ENCODE measurements around the gene ZNF74.
"Not testable (repeated sequence)": the region's sequence is repeated elsewhere in the genome, so short reads cannot be mapped to it uniquely, and the experiment has no call there.

The ZNF74 gene

DNA sequence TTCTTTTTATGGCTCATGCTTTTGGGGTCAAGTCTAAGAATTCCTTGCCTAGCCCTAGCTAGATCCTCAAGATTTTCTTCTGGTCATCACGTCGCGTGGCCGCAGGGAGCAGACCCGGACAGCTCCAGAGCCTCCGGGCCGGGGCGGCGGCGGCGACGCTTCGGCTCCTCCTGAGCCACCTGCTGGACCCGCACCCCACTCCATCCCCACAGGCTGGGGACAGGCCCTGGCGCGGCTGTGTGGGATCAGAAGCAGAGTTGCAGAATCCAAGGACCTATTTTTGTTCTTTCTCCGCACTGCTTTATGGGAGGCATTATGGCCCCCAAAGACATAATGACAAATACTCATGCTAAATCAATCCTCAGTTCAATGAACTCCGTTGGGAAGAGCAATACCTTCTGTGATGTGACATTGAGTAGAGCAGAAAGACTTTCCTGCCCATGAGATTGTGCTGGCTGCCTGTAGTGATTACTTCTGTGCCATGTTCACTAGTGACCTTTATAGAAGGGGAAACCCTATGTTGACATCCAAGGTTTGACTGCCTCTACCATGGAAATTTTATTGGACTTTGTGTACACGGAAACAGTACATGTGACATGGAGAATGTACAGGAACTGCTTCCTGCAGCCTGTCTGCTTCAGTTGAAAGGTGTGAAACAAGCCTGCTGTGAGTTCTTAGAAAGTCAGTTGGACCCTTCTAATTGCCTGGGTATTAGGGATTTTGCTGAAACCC, 56.0 kb downstream of the ZNF74 start:
- Histone ChIP-seq H3K27me3 (ENCODE audit: control insufficient read depth in 1 of 2, insufficient read depth in 2 of 2, low read length in 2 of 2) (no peaks in the 10 kb centered on the region), H3K4me1 (ENCODE audit: insufficient read depth, low read length) (no peaks in the 10 kb centered on the region), H3K4me3 (ENCODE audit: low read depth in 1 of 2, low read length in 2 of 2) (no peak overlapping the region), H3K36me3 (ENCODE audit: insufficient read depth, low read length) (peaks cover 29% of the 10 kb centered on the region), H3K9me3 (ENCODE audit: low read length) (no peaks in the 10 kb centered on the region), H3K27ac (ENCODE audit: low read depth, low read length) (no peak overlapping the region), H3K9ac (ENCODE audit: low read length) (no peak overlapping the region)

DNA sequence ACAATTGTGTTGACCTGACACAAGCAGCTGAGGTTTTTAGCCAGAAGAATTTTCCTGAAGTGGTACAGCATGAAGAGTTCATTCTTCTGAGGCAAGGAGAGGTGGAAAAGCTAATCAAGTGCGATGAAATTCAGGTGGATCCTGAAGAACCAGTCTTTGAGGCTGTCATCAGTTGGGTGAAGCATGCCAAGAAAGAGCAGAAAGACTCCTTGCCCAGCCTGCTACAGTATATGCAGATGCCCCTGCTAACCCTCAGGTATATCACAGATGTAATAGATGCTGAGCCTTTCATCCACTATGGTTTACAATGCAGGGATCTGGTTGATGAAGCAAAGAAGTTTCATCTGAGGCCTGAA, 56.6 kb downstream of the ZNF74 start:
- Histone ChIP-seq H3K27me3 (ENCODE audit: control insufficient read depth in 1 of 2, insufficient read depth in 2 of 2, low read length in 2 of 2) (no peaks in the 10 kb centered on the region), H3K9ac (ENCODE audit: low read length) (no peak overlapping the region), H3K27ac (ENCODE audit: low read depth, low read length) (no peak overlapping the region), H3K36me3 (ENCODE audit: insufficient read depth, low read length) (peaks cover 31% of the 10 kb centered on the region), H3K4me3 (ENCODE audit: low read depth in 1 of 2, low read length in 2 of 2) (no peak overlapping the region), H3K9me3 (ENCODE audit: low read length) (no peaks in the 10 kb centered on the region), H3K4me1 (ENCODE audit: insufficient read depth, low read length) (no peaks in the 10 kb centered on the region)

DNA sequence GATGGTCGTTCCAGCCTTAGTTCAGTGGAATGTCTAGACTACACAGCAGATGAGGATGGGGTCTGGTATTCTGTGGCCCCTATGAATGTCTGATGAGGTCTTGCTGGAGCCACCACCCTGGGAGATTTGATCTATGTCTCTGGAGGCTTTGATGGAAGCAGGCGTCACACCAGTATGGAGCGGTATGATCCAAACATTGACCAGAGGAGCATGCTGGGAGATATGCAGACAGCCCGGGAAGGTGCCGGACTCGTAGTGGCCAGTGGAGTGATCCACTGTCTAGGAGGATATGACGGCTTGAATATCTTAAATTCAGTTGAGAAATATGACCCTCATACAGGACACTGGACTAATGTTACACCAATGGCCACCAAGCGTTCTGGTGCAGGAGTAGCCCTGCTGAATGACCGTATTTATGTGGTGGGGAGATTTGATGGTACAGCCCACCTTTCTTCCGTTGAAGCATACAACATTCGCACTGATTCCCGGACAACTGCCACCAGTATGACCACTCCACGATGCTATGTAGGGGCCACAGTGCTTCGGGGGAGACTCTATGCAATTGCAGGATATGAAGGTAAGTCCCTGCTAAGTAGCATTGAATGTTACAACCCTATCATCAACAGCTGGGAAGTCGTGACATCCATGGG, 57.3 kb downstream of the ZNF74 start:
- H3K4me3 ChIP-seq (ENCODE audit: low read depth in 1 of 2, low read length in 2 of 2); H3K27me3 ChIP-seq (ENCODE audit: control insufficient read depth in 1 of 2, insufficient read depth in 2 of 2, low read length in 2 of 2); H3K9ac ChIP-seq (ENCODE audit: low read length); H3K9me3 ChIP-seq (ENCODE audit: low read length); H3K27ac ChIP-seq (ENCODE audit: low read depth, low read length); H3K4me1 ChIP-seq (ENCODE audit: insufficient read depth, low read length): not testable (repeated sequence)
- peaks cover 26% of the 10 kb centered on the region for H3K36me3 ChIP-seq (ENCODE audit: insufficient read depth, low read length)

DNA sequence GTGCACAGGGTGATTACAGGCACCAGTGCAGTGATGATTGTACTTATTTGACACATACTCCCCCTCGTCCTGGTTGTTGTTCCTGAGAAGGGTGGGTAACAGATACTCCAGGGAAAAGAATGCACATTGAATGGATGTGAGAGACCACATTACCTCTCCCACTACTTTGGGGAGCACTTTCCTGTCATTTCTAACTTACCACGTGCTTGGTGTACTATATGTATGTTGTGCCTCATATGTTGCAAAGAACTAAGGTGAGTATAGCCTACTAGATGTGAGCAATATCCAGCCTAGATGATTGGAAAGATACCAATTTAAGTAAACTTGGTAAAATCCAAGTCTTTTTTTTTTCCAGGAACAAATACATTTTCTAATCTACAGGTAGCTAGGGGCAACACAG, 58.0 kb downstream of the ZNF74 start:
- Histone ChIP-seq H3K9me3 (ENCODE audit: low read length) (no peaks in the 10 kb centered on the region), H3K27me3 (ENCODE audit: control insufficient read depth in 1 of 2, insufficient read depth in 2 of 2, low read length in 2 of 2) (no peaks in the 10 kb centered on the region), H3K27ac (ENCODE audit: low read depth, low read length) (no peak overlapping the region), H3K9ac (ENCODE audit: low read length) (no peak overlapping the region), H3K4me1 (ENCODE audit: insufficient read depth, low read length) (no peaks in the 10 kb centered on the region), H3K36me3 (ENCODE audit: insufficient read depth, low read length) (peaks cover 28% of the 10 kb centered on the region), H3K4me3 (ENCODE audit: low read depth in 1 of 2, low read length in 2 of 2) (no peak overlapping the region)

DNA sequence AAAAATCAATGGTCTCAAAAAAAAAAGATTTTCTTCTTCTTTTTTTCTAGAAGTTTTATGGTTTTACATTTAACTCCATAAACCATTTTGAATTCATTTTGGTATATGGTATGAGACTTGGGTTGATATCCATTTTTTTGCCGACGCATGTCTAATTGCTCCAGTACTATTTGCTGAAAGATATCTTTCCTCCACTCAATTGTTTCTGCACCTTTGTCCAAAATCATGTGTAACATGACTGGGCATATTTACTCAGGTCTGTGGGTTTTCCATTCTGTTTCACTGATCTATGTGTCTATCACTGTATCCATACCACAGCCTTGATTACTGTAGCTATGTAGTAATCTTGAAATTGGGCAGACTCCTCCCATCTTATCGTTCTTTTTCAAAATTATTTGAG, 59.3 kb downstream of the ZNF74 start:
- H3K27ac ChIP-seq (ENCODE audit: low read depth, low read length) = no peak overlapping the region
- H3K4me1 ChIP-seq (ENCODE audit: insufficient read depth, low read length) = no peaks in the 10 kb centered on the region
- no peaks in the 10 kb centered on the region for H3K9me3 ChIP-seq (ENCODE audit: low read length)
- no peak overlapping the region for H3K9ac ChIP-seq (ENCODE audit: low read length)
- no peak overlapping the region for H3K4me3 ChIP-seq (ENCODE audit: low read depth in 1 of 2, low read length in 2 of 2)
- no peaks in the 10 kb centered on the region for H3K27me3 ChIP-seq (ENCODE audit: control insufficient read depth in 1 of 2, insufficient read depth in 2 of 2, low read length in 2 of 2)
- peaks cover 39% of the 10 kb centered on the region for H3K36me3 ChIP-seq (ENCODE audit: insufficient read depth, low read length)

DNA sequence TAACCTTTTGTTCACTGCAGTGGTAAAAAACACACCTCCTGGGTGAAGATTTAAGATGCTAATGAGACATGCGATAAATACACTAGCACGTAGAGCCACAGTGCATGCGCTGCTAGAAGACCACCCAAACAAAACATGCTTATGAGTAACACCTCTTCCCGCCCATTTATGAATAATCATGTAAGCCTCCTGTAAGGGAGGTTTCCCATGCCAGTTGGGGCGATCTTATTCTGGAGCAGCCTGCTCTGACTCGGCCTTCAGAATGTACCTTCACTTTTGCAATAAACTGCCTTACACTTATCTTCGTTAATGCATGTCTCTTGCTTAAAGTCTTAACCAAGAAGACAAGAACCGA, 61.7 kb downstream of the ZNF74 start:
- Histone ChIP-seq H3K4me3 (ENCODE audit: low read depth in 1 of 2, low read length in 2 of 2) (no peak overlapping the region), H3K36me3 (ENCODE audit: insufficient read depth, low read length) (peaks cover 46% of the 10 kb centered on the region), H3K9ac (ENCODE audit: low read length) (no peak overlapping the region), H3K27me3 (ENCODE audit: control insufficient read depth in 1 of 2, insufficient read depth in 2 of 2, low read length in 2 of 2) (no peaks in the 10 kb centered on the region), H3K9me3 (ENCODE audit: low read length) (no peaks in the 10 kb centered on the region), H3K4me1 (ENCODE audit: insufficient read depth, low read length) (no peaks in the 10 kb centered on the region), H3K27ac (ENCODE audit: low read depth, low read length) (no peak overlapping the region)

DNA sequence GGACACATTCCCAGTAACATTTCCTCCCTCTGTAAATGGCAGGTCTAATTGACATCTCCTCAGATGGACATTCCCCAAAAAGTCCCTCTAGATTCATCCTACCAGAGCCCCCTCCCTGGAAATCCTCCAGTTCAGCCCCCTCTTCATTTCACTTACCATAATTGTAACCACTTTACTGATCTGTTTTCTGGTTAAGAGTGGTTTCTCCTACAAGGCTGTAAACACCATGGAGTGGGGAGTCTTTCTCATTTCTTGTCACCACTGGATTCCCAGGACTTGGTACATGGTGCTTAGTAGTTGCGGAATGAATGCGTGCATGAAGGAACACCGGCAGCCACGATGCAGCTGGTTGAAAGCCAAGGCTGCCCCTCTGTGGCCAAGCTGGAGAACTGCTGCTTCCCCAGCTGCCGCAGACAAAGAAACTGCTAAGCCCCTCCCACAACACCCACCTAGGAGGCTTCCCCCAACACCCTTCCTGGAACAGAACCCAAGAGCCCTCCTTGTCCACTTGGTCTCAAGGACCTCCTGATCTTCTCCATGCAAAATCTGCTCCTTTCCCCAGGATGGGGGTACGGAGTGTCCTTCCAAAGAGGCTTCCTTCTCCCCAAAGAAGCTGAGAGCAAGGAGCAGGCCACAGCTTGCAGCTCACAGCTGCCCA, 62.2 kb downstream of the ZNF74 start:
- Histone ChIP-seq H3K36me3 (ENCODE audit: insufficient read depth, low read length) (peaks cover 41% of the 10 kb centered on the region), H3K27me3 (ENCODE audit: control insufficient read depth in 1 of 2, insufficient read depth in 2 of 2, low read length in 2 of 2) (no peaks in the 10 kb centered on the region), H3K4me1 (ENCODE audit: insufficient read depth, low read length) (no peaks in the 10 kb centered on the region), H3K27ac (ENCODE audit: low read depth, low read length) (no peak overlapping the region), H3K9me3 (ENCODE audit: low read length) (no peaks in the 10 kb centered on the region), H3K4me3 (ENCODE audit: low read depth in 1 of 2, low read length in 2 of 2) (no peak overlapping the region), H3K9ac (ENCODE audit: low read length) (no peak overlapping the region)

DNA sequence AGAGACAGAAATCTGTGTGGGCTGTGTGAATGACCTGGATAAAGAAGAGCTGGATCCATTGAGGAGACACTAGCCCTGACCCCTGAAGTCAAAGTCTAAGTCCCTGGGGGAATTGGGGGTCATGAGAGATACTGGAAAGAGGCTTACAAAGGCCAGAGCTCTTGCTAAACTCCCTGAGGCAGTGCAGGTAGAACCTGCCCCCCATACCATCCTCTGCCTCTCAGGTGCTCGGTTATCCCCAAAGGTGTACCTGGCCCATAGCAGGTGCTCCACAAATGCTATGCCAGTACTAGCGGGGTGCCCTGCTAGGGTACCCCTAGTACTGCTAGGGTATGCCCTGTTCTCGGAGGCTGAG, 62.7 kb downstream of the ZNF74 start:
- Histone ChIP-seq H3K36me3 (ENCODE audit: insufficient read depth, low read length) (peaks cover 36% of the 10 kb centered on the region), H3K4me3 (ENCODE audit: low read depth in 1 of 2, low read length in 2 of 2) (no peak overlapping the region), H3K9ac (ENCODE audit: low read length) (no peak overlapping the region), H3K27ac (ENCODE audit: low read depth, low read length) (no peak overlapping the region), H3K27me3 (ENCODE audit: control insufficient read depth in 1 of 2, insufficient read depth in 2 of 2, low read length in 2 of 2) (no peaks in the 10 kb centered on the region), H3K9me3 (ENCODE audit: low read length) (no peaks in the 10 kb centered on the region), H3K4me1 (ENCODE audit: insufficient read depth, low read length) (no peaks in the 10 kb centered on the region)

DNA sequence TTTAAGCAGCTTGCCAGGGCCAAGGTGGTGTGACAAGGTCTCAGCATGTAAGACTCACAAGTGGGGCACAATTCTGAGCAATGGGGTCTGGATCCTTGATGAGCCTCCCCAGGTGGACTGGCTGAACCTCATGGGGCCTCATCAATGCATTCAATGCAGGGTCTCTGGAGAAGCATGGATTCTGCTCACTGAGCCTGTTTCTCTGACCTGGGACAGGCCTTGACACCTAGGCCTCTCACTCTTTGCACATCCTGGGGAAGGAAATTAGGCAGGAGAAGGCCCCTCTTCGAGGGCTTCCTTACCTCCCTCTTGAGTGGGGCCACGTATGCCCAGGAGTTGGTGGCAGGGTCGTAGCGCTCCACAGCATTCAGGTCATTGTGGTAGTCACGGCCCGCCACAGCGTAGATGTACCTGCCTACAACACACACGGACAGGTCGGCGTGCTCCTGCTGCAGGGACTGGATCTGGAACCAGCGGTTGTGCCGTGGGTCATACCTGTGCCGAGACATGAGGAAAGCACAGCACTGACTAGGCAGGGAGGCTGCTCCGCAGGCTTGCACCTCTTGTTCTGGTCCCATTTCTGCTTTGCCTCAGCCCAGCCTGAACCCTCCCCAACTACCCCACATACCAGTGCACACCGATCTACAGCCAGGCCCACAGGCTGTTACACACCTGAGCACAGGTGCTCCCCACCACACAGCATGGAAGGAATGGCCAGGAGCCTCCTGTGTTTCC, 63.7 kb downstream of the ZNF74 start:
- H3K27me3 ChIP-seq (ENCODE audit: control insufficient read depth in 1 of 2, insufficient read depth in 2 of 2, low read length in 2 of 2) = no peaks in the 10 kb centered on the region
- no peak overlapping the region for H3K27ac ChIP-seq (ENCODE audit: low read depth, low read length)
- no peak overlapping the region for H3K4me3 ChIP-seq (ENCODE audit: low read depth in 1 of 2, low read length in 2 of 2)
- H3K9me3 ChIP-seq (ENCODE audit: low read length) = no peaks in the 10 kb centered on the region
- no peak overlapping the region for H3K9ac ChIP-seq (ENCODE audit: low read length)
- H3K4me1 ChIP-seq (ENCODE audit: insufficient read depth, low read length) = no peaks in the 10 kb centered on the region
- H3K36me3 ChIP-seq (ENCODE audit: insufficient read depth, low read length) = peaks cover 32% of the 10 kb centered on the region
